T-helper 17 cell (primary cell): Measurements from ENCODE around the gene RANGRF. TPM values are rescaled to one million over a fixed set of nuclear protein-coding genes. Genes with fewer than 3 reads are reported as not detected.

Experiments used
- ATAC-seq: fragments of 150-1000 bp; cut with Tn5 transposase; 2 replicates; pipeline ENCODE4 v1.10.0; 2021; ENCODE audit warnings: mild to moderate bottlenecking, moderate library complexity
- DNase-seq, 3 donors: peaks; one replicate each; pipeline versions ENCODE4 v3.0.0 to v3.0.0-alpha.2; 2020 to 2021
- H3K9me3 ChIP-seq: one replicate; pipeline ENCODE4 v1.7.0; 2013; ENCODE audit warnings: low read length, mild to moderate bottlenecking; ENCODE audit not compliant: control insufficient read depth, poor library complexity, severe bottlenecking
- H3K27ac Mint-ChIP-seq: one replicate; pipeline ENCODE4 v1.8.0; 2022; ENCODE audit warnings: mild to moderate bottlenecking, moderate library complexity, mixed read lengths
- H3K27me3 Mint-ChIP-seq: one replicate; pipeline ENCODE4 v1.8.0; 2022; ENCODE audit warnings: mixed read lengths
- H3K36me3 Mint-ChIP-seq: one replicate; pipeline ENCODE4 v1.8.0; 2022; ENCODE audit warnings: low read depth, mixed read lengths
- H3K4me1 Mint-ChIP-seq: one replicate; pipeline ENCODE4 v1.8.0; 2022; ENCODE audit warnings: mild to moderate bottlenecking, mixed read lengths
- H3K4me3 Mint-ChIP-seq: one replicate; pipeline ENCODE4 v1.8.0; 2022; ENCODE audit warnings: mild to moderate bottlenecking, moderate library complexity, mixed read lengths
- total RNA-seq, 4 donors: library from RNA in 2 of 4; stranded (reverse) in 2 of 4; gene quantifications; one replicate each; pipeline ENCODE4 v1.2.3 and lab custom pipeline; 2022 to 2026

The RANGRF gene
- total RNA-seq, 2 donors from 2014 or later, result 27.0 to 36.2 TPM

GRCh38 chr17:8332128-8332527 is 43.7 kb downstream of the RANGRF start:
- no peak for DNase-seq
- no peaks in the 10 kb centered on the region for H3K4me1 Mint-ChIP-seq
- H3K36me3 Mint-ChIP-seq, result no peaks in the 10 kb centered on the region
- H3K27ac Mint-ChIP-seq, result no peak overlapping the region
- H3K9me3 ChIP-seq, result no peaks in the 10 kb centered on the region
- no peak overlapping the region for H3K4me3 Mint-ChIP-seq
- ATAC-seq, result no peak
- H3K27me3 Mint-ChIP-seq, result peaks cover 33% of the 10 kb centered on the region

- ATAC-seq (no peak), DNase-seq (no peak)
- no peaks in the 10 kb centered on the region for H3K9me3 ChIP-seq
- no peak overlapping the region for H3K4me3 Mint-ChIP-seq
- H3K27me3 Mint-ChIP-seq, result peaks cover 28% of the 10 kb centered on the region
- no peaks in the 10 kb centered on the region for H3K36me3 Mint-ChIP-seq
- no peak overlapping the region for H3K27ac Mint-ChIP-seq
- H3K4me1 Mint-ChIP-seq, result no peaks in the 10 kb centered on the region
Measured at GRCh38 chr17:8332688-8333087, 44.2 kb downstream of the RANGRF start.

GRCh38 chr17:8333281-8333680 is 44.8 kb downstream of the RANGRF start:
- DNase-seq (no peak), ATAC-seq (no peak)
- peaks cover 22% of the 10 kb centered on the region for H3K27me3 Mint-ChIP-seq
- no peak overlapping the region for H3K27ac Mint-ChIP-seq
- H3K9me3 ChIP-seq, result no peaks in the 10 kb centered on the region
- no peaks in the 10 kb centered on the region for H3K36me3 Mint-ChIP-seq
- no peak overlapping the region for H3K4me3 Mint-ChIP-seq
- H3K4me1 Mint-ChIP-seq, result peaks cover under 1% of the 10 kb centered on the region

GRCh38 chr17:8337802-8338752 is 49.6 kb downstream of the RANGRF start:
- DNase-seq (no peak), ATAC-seq (peak; percentile 51)
- peaks cover 6% of the 10 kb centered on the region for H3K4me1 Mint-ChIP-seq
- H3K9me3 ChIP-seq, result no peaks in the 10 kb centered on the region
- H3K27ac Mint-ChIP-seq, result peak overlapping the region; percentile 47
- H3K4me3 Mint-ChIP-seq, result peak overlapping the region; percentile 50
- no peaks in the 10 kb centered on the region for H3K36me3 Mint-ChIP-seq
- peaks cover 5% of the 10 kb centered on the region for H3K27me3 Mint-ChIP-seq

- DNase-seq, result no peak
- Mint-ChIP-seq H3K27me3 (peaks cover 5% of the 10 kb centered on the region), H3K27ac (peak overlapping the region; percentile 47), H3K36me3 (no peaks in the 10 kb centered on the region), H3K4me3 (no peak overlapping the region), H3K4me1 (peaks cover 6% of the 10 kb centered on the region)
- no peak for ATAC-seq
- no peaks in the 10 kb centered on the region for H3K9me3 ChIP-seq
Measured at GRCh38 chr17:8338753-8339140, 50.3 kb downstream of the RANGRF start.

- no peaks in the 10 kb centered on the region for H3K9me3 ChIP-seq
- DNase-seq (no peak), ATAC-seq (no peak)
- H3K27ac Mint-ChIP-seq, result peak within 1 kb of the TSS; percentile 47
- H3K36me3 Mint-ChIP-seq, result no peaks in the 10 kb centered on the region
- H3K4me3 Mint-ChIP-seq, result no peak within 1 kb of the TSS
- peaks cover 5% of the 10 kb centered on the region for H3K27me3 Mint-ChIP-seq
- peaks cover 6% of the 10 kb centered on the region for H3K4me1 Mint-ChIP-seq
Measured at GRCh38 chr17:8339540-8339939, 51.1 kb downstream of the RANGRF start, which contains the start of gene ODF4. Gene ODF4 (plus strand): TSS chr17:8339840. CDS start chr17:8340052, 212 bp downstream.

Other genes starting within 250 kb of the RANGRF start
- gene ALOX15B, start 249.6 kb upstream of the RANGRF start, total RNA-seq, result not detected
- gene ALOX12B, start 201.0 kb upstream of the RANGRF start, total RNA-seq, result not detected
- gene ALOXE3, start 170.2 kb upstream of the RANGRF start, total RNA-seq, result not detected
- gene HES7, start 164.6 kb upstream of the RANGRF start, total RNA-seq, result not detected
- gene PER1, start 136.3 kb upstream of the RANGRF start, total RNA-seq, result 1,000 to 10,000 TPM; 1,926 to 2,038 TPM
- 100 to 1,000 TPM; 209 to 252 TPM for gene VAMP2, start 125.7 kb upstream of the RANGRF start, total RNA-seq
- gene TMEM107, start 112.3 kb upstream of the RANGRF start, total RNA-seq, result 10 to 100 TPM; 33.0 to 33.9 TPM
- 1 to 10 TPM; 8.3 to 8.7 TPM for gene BORCS6, start 98.5 kb upstream of the RANGRF start, total RNA-seq
- gene AURKB, start 78.1 kb upstream of the RANGRF start, total RNA-seq, result 1 to 10 TPM; 2.2 to 2.5 TPM
- gene CTC1, start 40.6 kb upstream of the RANGRF start, total RNA-seq, result 100 to 1,000 TPM; 218 TPM
- 10 to 100 TPM; 21.1 to 27.0 TPM for gene PFAS, start 39.4 kb upstream of the RANGRF start, total RNA-seq
- gene SLC25A35, start 6.7 kb downstream of the RANGRF start, total RNA-seq, result 1 to 10 TPM; 8.3 to 8.7 TPM
- not detected for gene ARHGEF15, start 21.6 kb downstream of the RANGRF start, total RNA-seq
- gene ODF4, start 51.2 kb downstream of the RANGRF start, total RNA-seq, result not detected
- 1,000 to 10,000 TPM; 2,731 to 2,885 TPM for gene RPL26, start 94.5 kb downstream of the RANGRF start, total RNA-seq
- under 1 TPM; 0.52 to 0.62 TPM for gene RNF222, start 109.2 kb downstream of the RANGRF start, total RNA-seq
- gene NDEL1, start 147.2 kb downstream of the RANGRF start, total RNA-seq, result 100 to 1,000 TPM; 259 to 267 TPM